COR-L47 (cell line): ENCODE data around the gene BCAS4.
"Not testable (repeated sequence)": the region's sequence is repeated elsewhere in the genome, so short reads cannot be mapped to it uniquely, and the experiment has no call there.

ENCODE experiments used
- DNase-seq: peaks from one replicate; lab custom pipeline; 2025; lab: John Stamatoyannopoulos, UW

The BCAS4 gene

GRCh38 chr20:50794846-50795634, at the start of gene BCAS4:
Gene BCAS4, plus strand, starts transcription at chr20:50795061. Its CDS starts 23 bp downstream, at chr20:50795084.
- DNase-seq, result peak; percentile 43

GRCh38 chr20:50745634-50746137, 49.2 kb upstream of the BCAS4 start:
- no peak for DNase-seq

DNA sequence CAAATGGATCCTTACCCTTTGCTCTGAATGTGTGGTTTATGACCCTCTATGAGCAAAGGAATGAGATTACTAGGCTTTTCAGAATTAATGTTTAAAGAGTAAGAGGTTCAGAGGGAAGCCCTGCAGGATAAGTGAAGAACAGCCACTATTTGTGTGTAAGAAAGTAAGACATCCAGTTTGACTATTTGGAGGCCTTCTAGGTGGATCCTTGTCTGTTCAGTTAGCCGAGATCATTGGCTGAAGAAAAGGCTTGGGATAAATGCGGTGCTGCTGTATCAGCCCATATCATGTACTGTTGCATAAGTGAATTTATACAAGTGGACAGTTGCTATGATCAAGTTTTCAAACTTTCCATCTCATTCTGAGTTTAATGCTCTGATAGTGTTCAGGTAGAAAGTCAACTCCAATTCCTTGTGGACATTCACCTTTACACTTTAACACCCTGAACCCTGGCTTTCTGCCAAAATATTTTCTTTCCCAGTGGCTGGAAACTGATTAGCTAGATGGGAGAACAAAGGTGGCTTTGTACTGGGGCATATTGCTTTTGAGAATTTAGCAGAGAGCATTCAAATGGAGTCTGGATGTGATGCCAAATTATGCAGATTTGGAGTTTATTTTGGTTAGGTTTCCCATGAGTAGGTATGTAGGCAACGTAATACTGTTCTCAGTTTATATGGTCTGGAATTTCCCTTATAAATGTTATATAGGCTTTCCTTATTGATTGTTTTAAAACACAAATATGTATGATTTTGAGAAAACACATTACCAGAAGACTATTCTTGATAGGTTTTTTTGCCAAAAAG, 48.5 kb upstream of the BCAS4 start:
- no peak for DNase-seq

DNA sequence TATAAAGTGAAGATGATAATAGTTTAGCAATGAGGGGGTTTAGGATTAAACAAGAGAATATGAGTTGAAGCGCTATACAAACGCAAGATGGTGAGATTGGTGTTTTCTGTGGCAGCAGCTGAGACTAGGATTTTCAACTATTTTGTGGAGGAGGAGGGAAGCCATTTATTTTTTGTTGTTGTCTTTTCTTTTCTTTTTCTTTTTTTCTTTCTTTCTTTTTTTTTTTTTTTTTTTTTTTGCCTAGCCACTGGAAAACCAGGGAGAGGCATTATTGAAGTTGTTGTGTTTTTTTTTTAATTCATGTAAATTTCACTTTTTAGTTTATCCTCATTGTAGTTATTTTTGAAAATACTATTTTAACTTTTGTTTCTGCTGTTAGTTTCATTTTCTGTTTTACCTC, 47.6 kb upstream of the BCAS4 start:
- DNase-seq, result no peak

- no peak for DNase-seq
These were observed 44.7 kb upstream of the BCAS4 start for GRCh38 chr20:50750145-50750671.

GRCh38 chr20:50753152-50753551, 41.7 kb upstream of the BCAS4 start:
- no peak for DNase-seq

DNA sequence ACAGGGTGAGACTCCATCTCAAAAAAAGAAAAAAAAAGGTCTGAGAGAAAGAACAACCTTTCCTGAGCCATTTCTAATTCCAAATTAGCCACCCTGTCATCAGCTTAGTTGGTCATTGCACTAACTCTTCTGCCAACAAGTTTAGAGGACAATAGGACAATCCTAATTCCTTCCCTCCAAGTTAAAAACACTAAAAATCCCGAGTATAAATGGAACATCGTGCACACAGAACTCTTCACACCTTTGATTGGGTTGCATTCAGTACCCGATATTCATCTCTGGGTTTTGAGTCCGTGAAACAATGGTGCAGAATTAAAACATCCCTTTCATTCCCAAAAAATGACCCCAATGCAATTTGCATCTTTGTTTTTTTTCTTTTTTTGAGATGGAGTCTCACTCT, 40.4 kb upstream of the BCAS4 start:
- DNase-seq, result no peak

DNA sequence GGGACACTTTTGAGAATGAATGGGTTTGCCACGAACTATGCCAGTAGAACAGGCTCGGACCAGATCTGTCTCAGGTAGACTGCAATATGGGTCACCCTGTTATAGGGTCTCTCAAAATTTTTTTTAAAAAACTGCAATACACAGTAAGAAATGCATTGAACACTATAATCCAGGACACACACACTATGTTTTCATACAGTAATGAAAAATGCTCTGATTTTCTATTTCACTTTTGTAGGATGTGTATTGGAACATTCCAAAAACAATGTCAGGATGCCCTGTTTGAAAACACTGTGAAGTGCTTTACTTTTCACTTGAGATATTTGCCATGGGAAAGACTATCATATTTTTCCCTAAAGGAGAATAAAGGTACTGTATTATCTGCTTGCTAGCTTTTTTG, 38.4 kb upstream of the BCAS4 start:
- DNase-seq, result no peak

DNA sequence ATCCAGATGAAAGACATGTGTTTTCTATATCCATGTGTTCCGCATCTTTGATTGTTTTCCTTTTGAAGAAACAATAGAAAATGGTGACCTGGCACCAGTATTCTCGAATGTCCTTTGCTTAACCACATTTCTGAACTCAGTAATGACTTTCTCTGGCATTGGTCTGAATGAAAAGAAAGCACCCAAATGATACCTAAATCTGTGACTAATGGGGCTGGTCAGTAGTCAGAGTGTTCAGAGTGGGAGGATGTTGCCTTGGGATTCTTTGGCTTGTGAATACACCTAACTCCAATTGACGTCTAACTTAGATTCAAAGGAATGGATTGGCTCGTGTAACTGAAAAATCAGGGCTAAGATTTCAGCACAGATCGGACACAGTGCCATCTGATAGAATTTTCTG, 36.4 kb upstream of the BCAS4 start:
- no peak for DNase-seq

DNA sequence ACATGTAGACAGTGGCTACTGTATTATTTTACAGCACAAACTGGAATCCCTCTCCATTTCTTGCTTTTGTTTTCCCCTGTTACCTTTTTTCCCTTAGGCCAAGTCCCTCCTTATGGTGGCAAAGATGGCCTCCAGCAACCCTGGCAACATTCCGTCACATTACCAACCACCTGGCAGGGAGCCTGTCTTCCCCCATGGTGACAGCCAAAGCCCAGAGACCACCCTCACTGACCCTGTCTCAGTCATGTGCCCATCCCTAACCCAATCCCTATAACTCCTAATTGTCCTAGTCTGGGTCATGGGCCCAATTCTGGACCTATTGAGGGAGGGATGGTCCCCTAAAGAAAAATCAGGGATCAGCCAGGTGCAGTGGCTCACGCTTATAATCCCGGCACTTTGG, 35.9 kb upstream of the BCAS4 start:
- no peak for DNase-seq

DNA sequence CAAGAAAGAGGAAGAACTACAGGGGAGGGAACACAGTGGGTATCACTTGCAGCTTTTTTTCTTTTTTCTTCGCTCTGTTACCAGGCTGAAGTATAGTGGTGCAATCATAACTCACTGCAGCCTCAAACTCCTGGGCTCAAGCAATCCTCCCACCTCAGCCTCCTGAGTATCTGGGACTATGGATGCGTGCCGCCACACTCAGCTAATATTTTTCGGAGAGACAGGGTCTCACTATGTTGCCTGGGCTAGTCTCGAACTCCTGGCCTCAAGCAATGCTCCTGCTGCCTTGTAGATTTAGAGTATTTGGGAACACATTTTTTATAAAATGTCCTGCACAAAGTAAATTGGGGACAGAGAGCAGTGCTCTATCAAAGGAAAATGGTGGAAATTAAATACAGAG, 35.2 kb upstream of the BCAS4 start:
- no peak for DNase-seq

- no peak for DNase-seq
These were observed 32.8 kb upstream of the BCAS4 start for GRCh38 chr20:50762045-50762422.

- no peak for DNase-seq
These were observed 32.2 kb upstream of the BCAS4 start for GRCh38 chr20:50762435-50763220.

DNA sequence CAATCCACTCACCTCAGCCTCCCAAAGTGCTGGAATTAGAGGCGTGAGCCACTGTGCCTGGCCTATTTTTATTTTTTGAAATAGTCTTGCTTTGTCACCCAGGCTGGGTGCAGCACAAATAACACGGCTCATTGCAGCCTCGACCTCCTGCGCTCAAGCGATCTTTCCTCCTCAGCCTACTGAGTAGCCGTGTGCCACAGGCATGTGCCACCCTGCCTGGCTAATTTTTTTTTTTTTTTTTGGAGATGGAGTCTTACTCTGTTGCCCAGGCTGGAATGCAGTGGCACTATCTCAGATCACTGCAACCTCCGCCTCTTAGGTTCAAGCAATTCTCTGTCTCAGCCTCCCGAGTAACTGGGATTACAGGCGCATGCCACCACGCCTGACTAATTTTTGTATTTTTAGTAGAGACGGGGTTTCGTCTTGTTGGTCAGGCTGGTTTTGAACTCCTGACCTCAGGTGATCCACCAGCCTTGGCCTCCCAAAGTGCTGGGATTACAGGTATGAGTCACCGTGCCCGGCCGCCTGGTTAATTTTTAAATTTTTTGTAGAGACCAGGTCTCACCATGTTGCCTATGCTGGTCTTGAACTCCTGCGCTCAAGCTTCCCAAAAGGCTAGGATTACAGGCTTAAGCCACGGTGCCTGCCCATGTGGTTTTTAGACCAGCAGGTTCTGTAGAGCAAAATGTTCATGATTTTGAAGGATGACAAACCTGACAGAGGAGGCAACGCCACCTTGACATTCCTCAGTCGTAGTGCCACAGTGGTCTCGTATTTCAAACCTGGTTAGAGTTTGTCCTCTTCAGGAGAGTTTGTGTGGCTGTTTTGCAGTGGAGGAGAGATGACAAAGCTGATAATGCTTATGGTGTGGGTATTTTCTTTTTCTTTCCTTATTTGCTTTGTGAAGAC, 31.1 kb upstream of the BCAS4 start:
- not testable (repeated sequence) for DNase-seq

- DNase-seq, result not testable (repeated sequence)
These were observed 29.6 kb upstream of the BCAS4 start for GRCh38 chr20:50765251-50765650.

- DNase-seq, result no peak
These were observed 29.2 kb upstream of the BCAS4 start for GRCh38 chr20:50765674-50766073.

GRCh38 chr20:50766955-50767809, 27.7 kb upstream of the BCAS4 start:
- not testable (repeated sequence) for DNase-seq

- DNase-seq, result not testable (repeated sequence)
These were observed 25.9 kb upstream of the BCAS4 start for GRCh38 chr20:50768991-50769390.

- DNase-seq, result not testable (repeated sequence)
These were observed 25.2 kb upstream of the BCAS4 start for GRCh38 chr20:50769551-50770085.
